Measurements from ENCODE around the gene KCNK1.

KCNK1 gene

DNA sequence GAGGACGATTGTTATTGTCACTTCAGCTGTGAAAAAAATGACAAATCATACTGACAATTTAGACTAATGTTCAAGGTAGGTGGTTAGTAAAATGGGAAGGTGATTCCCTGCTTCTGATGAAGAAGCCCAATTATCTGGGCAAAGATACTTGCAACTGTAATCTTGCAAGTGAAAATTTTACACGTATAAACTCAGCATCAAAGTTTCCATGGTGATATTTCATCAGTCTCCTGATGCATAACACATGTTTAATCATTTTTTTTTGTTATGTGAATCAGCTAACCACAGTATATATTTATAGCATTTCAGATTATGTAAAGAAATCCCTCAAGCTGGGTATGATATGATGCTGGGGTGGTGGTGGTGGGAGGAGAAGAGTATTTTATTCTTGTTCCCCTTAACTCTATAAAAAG, 16.4 kb upstream of the KCNK1 start:
- Histone ChIP-seq H3K9ac (ENCODE audit: insufficient read length, low read depth) (no peak overlapping the region), H3K4me1 (ENCODE audit: insufficient read depth, insufficient read length) (no peaks in the 10 kb centered on the region), H3K27me3 (ENCODE audit: insufficient read depth, insufficient read length) (peaks cover 76% of the 10 kb centered on the region), H3K4me3 (ENCODE audit: insufficient read length, low read depth) (no peak overlapping the region), H3K9me3 (ENCODE audit: insufficient read depth, low read length) (no peaks in the 10 kb centered on the region; the same call in 1 of the 2 replicates), H3K36me3 (ENCODE audit: insufficient read depth, insufficient read length, low read length) (no peaks in the 10 kb centered on the region)
- no peak for DNase-seq (ENCODE audit: low read depth, low spot score)
- TF ChIP-seq ZNF274 (IDR thresholded peaks at IDR 0.05; ENCODE audit: low read depth, low read length) (no peak), YY1 (IDR thresholded peaks at IDR 0.05; ENCODE audit: insufficient read depth, insufficient read length) (no peak), SUZ12 (IDR thresholded peaks at IDR 0.05; ENCODE audit: extremely low read depth, insufficient read depth, insufficient read length) (no peak)

DNA sequence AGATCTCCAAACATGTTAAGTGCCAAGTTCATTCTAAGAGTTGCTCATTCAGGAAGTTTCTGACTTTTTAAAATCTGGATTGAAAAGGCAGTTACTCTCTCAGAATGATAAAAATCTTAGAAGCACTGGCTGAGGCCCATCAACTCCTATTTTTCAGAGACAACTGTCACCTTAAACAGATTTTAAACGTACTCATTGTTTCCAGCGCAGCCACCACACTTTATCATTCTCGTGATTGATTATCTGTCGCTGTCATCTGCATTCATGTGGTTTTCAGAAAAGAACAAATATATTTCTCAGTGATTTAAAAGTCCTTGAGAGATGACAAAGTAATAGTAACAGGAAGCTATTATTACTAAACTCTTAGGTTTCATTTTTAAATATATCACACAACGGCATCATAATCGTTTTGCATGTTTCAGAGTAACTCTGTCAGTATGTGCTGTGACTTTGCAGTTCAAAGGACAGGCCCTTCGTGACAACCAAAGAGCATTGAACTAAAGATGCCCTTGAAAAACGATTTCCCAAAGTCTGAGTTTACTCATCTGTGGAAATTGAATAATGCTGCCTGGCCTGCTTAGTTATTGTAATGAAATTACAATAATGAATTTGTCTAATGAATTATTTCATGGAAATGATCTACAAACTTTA, 14.9 kb upstream of the KCNK1 start:
- peaks cover 66% of the 10 kb centered on the region for H3K27me3 ChIP-seq (ENCODE audit: insufficient read depth, insufficient read length)
- H3K9ac ChIP-seq (ENCODE audit: insufficient read length, low read depth): no peak overlapping the region
- no peaks in the 10 kb centered on the region for H3K36me3 ChIP-seq (ENCODE audit: insufficient read depth, insufficient read length, low read length)
- H3K4me1 ChIP-seq (ENCODE audit: insufficient read depth, insufficient read length): no peaks in the 10 kb centered on the region
- no peak for DNase-seq (ENCODE audit: low read depth, low spot score)
- H3K4me3 ChIP-seq (ENCODE audit: insufficient read length, low read depth): no peak overlapping the region
- H3K9me3 ChIP-seq (ENCODE audit: insufficient read depth, low read length): no peaks in the 10 kb centered on the region; the same call in 1 of the 2 replicates
- TF ChIP-seq ZNF274 (IDR thresholded peaks at IDR 0.05; ENCODE audit: low read depth, low read length) (no peak), YY1 (IDR thresholded peaks at IDR 0.05; ENCODE audit: insufficient read depth, insufficient read length) (no peak), SUZ12 (IDR thresholded peaks at IDR 0.05; ENCODE audit: extremely low read depth, insufficient read depth, insufficient read length) (no peak)

DNA sequence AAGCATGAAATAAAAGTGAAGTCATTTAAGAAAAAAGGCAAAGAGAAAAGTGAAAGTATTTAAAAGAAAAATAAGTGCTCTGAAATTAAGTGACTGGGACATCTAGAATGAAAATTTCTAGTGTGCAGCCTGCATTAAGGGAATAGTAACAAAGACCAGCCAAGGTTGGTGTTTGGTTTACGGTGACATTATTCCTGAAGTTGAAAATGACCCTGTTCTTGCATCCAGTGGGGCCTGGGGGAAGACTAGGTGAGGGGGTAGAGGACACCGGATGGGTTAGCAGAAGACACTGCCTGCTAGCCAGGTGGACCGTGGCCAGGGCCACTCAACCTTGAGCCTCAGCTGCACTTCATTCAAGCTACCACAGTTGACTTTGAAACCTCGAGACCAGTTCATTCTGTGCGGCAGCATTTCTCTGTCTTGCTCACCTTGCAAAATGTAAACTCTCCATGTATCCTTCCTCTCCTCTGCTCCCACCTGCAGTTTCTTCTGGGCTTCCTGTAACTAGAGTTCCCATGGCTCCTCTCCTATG, 14.3 kb upstream of the KCNK1 start:
- TF ChIP-seq YY1 (IDR thresholded peaks at IDR 0.05; ENCODE audit: insufficient read depth, insufficient read length): no peak
- DNase-seq (ENCODE audit: low read depth, low spot score): no peak

DNA sequence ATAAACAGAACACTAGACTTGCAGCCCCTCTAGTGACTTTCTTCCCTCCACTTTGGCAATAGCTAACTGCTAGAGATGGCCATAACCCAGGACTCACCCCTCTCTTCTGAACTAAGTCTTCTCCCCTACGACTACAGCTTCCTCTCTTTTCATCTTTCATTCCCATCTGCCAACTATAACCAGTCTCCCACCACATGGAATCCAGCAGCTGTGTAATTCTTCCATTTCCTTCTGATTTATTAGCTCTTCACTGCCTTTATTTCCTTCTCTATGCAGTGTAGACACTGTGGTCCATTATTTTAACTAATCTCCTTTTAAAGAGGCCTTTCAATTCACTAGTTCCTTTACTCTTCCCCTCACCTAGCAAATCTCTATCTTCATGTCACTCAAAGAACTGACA, 13.4 kb upstream of the KCNK1 start:
- H3K36me3 ChIP-seq (ENCODE audit: insufficient read depth, insufficient read length, low read length): no peaks in the 10 kb centered on the region
- no peak for TF ChIP-seq SUZ12 (IDR thresholded peaks at IDR 0.05; ENCODE audit: extremely low read depth, insufficient read depth, insufficient read length)
- TF ChIP-seq YY1 (IDR thresholded peaks at IDR 0.05; ENCODE audit: insufficient read depth, insufficient read length): no peak
- no peak for TF ChIP-seq ZNF274 (IDR thresholded peaks at IDR 0.05; ENCODE audit: low read depth, low read length)
- H3K27me3 ChIP-seq (ENCODE audit: insufficient read depth, insufficient read length): peaks cover 59% of the 10 kb centered on the region
- no peaks in the 10 kb centered on the region for H3K9me3 ChIP-seq (ENCODE audit: insufficient read depth, low read length)
- no peak overlapping the region for H3K9ac ChIP-seq (ENCODE audit: insufficient read length, low read depth)
- no peak for DNase-seq (ENCODE audit: low read depth, low spot score)
- H3K4me1 ChIP-seq (ENCODE audit: insufficient read depth, insufficient read length): no peaks in the 10 kb centered on the region
- H3K4me3 ChIP-seq (ENCODE audit: insufficient read length, low read depth): no peak overlapping the region

More for the DNA sequence above, 14.3 kb upstream of the KCNK1 start:
- no peak overlapping the region for H3K9ac ChIP-seq (ENCODE audit: insufficient read length, low read depth)
- no peaks in the 10 kb centered on the region; the same call in 1 of the 2 replicates for H3K9me3 ChIP-seq (ENCODE audit: insufficient read depth, low read length)
- no peaks in the 10 kb centered on the region for H3K4me1 ChIP-seq (ENCODE audit: insufficient read depth, insufficient read length)
- H3K36me3 ChIP-seq (ENCODE audit: insufficient read depth, insufficient read length, low read length): no peaks in the 10 kb centered on the region
- no peak overlapping the region for H3K4me3 ChIP-seq (ENCODE audit: insufficient read length, low read depth)
- peaks cover 68% of the 10 kb centered on the region for H3K27me3 ChIP-seq (ENCODE audit: insufficient read depth, insufficient read length)

DNA sequence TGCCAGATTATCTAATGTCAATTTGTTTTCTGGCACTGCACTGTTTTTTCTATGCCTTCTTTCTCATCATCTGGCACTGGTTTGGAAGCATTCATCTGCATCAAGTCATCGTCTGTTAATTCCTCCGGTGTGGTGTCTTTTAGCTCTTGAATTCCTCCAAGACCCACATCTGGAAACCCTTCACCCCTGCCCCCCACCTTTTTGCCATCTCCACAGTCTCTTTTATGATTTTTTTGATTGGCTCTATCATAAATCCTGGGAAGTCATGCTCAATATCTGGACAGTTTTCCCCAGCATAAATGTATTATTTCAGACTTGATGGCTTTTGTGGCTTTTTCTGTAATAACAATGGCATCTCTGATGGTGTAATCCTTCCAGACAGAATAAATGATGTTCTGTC, 10.4 kb upstream of the KCNK1 start:
- Histone ChIP-seq H3K9ac (ENCODE audit: insufficient read length, low read depth) (no peak overlapping the region), H3K27me3 (ENCODE audit: insufficient read depth, insufficient read length) (peaks cover 49% of the 10 kb centered on the region)

DNA sequence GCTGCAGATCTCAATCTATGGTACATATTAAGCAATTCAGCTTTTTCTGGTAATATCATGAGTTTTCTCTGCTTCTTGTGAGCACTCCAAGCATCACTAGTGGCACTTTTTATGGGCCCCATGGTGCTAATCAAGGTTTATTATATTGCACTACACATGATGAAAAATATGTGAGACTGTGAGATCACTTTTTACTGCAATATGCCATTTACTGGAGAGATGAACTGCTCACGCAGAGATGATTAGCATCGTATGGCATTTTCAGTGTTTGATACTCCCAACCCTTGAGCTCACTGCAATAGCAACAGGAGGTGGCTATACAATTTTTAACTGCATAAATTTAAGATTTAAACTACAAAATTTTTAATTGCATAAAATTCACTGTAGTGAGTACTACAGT, 8.7 kb upstream of the KCNK1 start:
- Histone ChIP-seq H3K36me3 (ENCODE audit: insufficient read depth, insufficient read length, low read length) (no peaks in the 10 kb centered on the region), H3K9me3 (ENCODE audit: insufficient read depth, low read length) (no peaks in the 10 kb centered on the region), H3K27me3 (ENCODE audit: insufficient read depth, insufficient read length) (peaks cover 47% of the 10 kb centered on the region), H3K9ac (ENCODE audit: insufficient read length, low read depth) (no peak overlapping the region), H3K4me3 (ENCODE audit: insufficient read length, low read depth) (no peak overlapping the region), H3K4me1 (ENCODE audit: insufficient read depth, insufficient read length) (no peaks in the 10 kb centered on the region)
- DNase-seq (ENCODE audit: low read depth, low spot score): no peak
- no peak for TF ChIP-seq ZNF274 (IDR thresholded peaks at IDR 0.05; ENCODE audit: low read depth, low read length)

More for the DNA sequence above, 10.4 kb upstream of the KCNK1 start:
- H3K9me3 ChIP-seq (ENCODE audit: insufficient read depth, low read length): no peaks in the 10 kb centered on the region
- TF ChIP-seq YY1 (IDR thresholded peaks at IDR 0.05; ENCODE audit: insufficient read depth, insufficient read length): no peak
- no peak for TF ChIP-seq ZNF274 (IDR thresholded peaks at IDR 0.05; ENCODE audit: low read depth, low read length)
- no peak for TF ChIP-seq SUZ12 (IDR thresholded peaks at IDR 0.05; ENCODE audit: extremely low read depth, insufficient read depth, insufficient read length)
- no peaks in the 10 kb centered on the region for H3K4me1 ChIP-seq (ENCODE audit: insufficient read depth, insufficient read length)
- H3K4me3 ChIP-seq (ENCODE audit: insufficient read length, low read depth): no peak overlapping the region
- DNase-seq (ENCODE audit: low read depth, low spot score): no peak
- no peaks in the 10 kb centered on the region for H3K36me3 ChIP-seq (ENCODE audit: insufficient read depth, insufficient read length, low read length)

DNA sequence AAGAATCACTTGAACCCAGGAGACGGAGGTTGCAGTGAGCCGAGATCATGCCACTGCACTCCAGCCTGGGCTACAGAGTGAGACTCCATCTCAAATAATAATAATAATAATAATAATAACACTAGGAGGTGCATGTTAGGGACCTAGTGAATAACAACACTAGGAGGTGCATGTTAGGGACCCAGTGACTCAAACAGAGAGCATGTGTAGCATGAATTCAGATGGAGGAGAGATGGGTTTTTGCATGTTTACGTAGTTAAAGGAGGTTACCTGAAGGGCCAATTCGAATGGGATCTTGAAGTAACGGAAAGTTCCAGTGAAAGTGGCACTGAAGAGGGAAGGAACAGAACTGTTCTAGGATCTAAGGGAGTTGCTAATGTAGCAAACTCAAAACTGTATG, 7.1 kb upstream of the KCNK1 start:
- no peak for DNase-seq (ENCODE audit: low read depth, low spot score)
- Histone ChIP-seq H3K9me3 (ENCODE audit: insufficient read depth, low read length) (no peaks in the 10 kb centered on the region), H3K9ac (ENCODE audit: insufficient read length, low read depth) (no peak overlapping the region), H3K27me3 (ENCODE audit: insufficient read depth, insufficient read length) (peaks cover 55% of the 10 kb centered on the region), H3K36me3 (ENCODE audit: insufficient read depth, insufficient read length, low read length) (no peaks in the 10 kb centered on the region), H3K4me1 (ENCODE audit: insufficient read depth, insufficient read length) (no peaks in the 10 kb centered on the region), H3K4me3 (ENCODE audit: insufficient read length, low read depth) (no peak overlapping the region)
- TF ChIP-seq ZNF274 (IDR thresholded peaks at IDR 0.05; ENCODE audit: low read depth, low read length) (no peak), YY1 (IDR thresholded peaks at IDR 0.05; ENCODE audit: insufficient read depth, insufficient read length) (no peak), SUZ12 (IDR thresholded peaks at IDR 0.05; ENCODE audit: extremely low read depth, insufficient read depth, insufficient read length) (no peak)
